Activated T-cell treated with anti-CD3 and anti-CD28 coated beads, Interleukin-2, amount 50 U/mL, for 1 hour (primary cell): ENCODE measurements around the gene HDAC9.
"Not testable (repeated sequence)": the region's sequence is repeated elsewhere in the genome, so short reads cannot be mapped to it uniquely, and the experiment has no call there.

Experiments used
- DNase-seq: peaks from one replicate; pipeline ENCODE4 v3.0.0-alpha.2; 2020

The HDAC9 gene

GRCh38 chr7:18905316-18905943, 409.9 kb downstream of the HDAC9 start:
- DNase-seq: no peak

GRCh38 chr7:18906901-18907300, 411.4 kb downstream of the HDAC9 start:
- DNase-seq: no peak

GRCh38 chr7:18913106-18913505, 417.6 kb downstream of the HDAC9 start:
- no peak for DNase-seq

GRCh38 chr7:18916826-18917225, 421.3 kb downstream of the HDAC9 start:
- no peak for DNase-seq

GRCh38 chr7:18927134-18927533, 431.6 kb downstream of the HDAC9 start:
- DNase-seq: no peak

GRCh38 chr7:18936265-18936664, 440.7 kb downstream of the HDAC9 start:
- no peak for DNase-seq

- DNase-seq: no peak
These were observed 444.4 kb downstream of the HDAC9 start for GRCh38 chr7:18939771-18940592.

- DNase-seq: no peak
These were observed 445.1 kb downstream of the HDAC9 start for GRCh38 chr7:18940593-18941134.

- no peak for DNase-seq
These were observed 445.7 kb downstream of the HDAC9 start for GRCh38 chr7:18941207-18941606.

- no peak for DNase-seq
These were observed 453.0 kb downstream of the HDAC9 start for GRCh38 chr7:18948521-18948920.

GRCh38 chr7:18952846-18953245, 457.3 kb downstream of the HDAC9 start:
- DNase-seq: no peak

GRCh38 chr7:18958627-18959026, 463.1 kb downstream of the HDAC9 start:
- no peak for DNase-seq

- no peak for DNase-seq
These were observed 465.2 kb downstream of the HDAC9 start for GRCh38 chr7:18960725-18961124.

GRCh38 chr7:18962031-18962430, 466.5 kb downstream of the HDAC9 start:
- DNase-seq: no peak

- no peak for DNase-seq
These were observed 470.1 kb downstream of the HDAC9 start for GRCh38 chr7:18965657-18966056.

GRCh38 chr7:18967755-18968154, 472.2 kb downstream of the HDAC9 start:
- not testable (repeated sequence) for DNase-seq

GRCh38 chr7:18971839-18972238, 476.3 kb downstream of the HDAC9 start:
- no peak for DNase-seq

- no peak for DNase-seq
These were observed 479.3 kb downstream of the HDAC9 start for GRCh38 chr7:18974803-18975202.

- DNase-seq: no peak
These were observed 479.7 kb downstream of the HDAC9 start for GRCh38 chr7:18975276-18975675.

GRCh38 chr7:18975689-18976280, 480.2 kb downstream of the HDAC9 start:
- no peak for DNase-seq

- no peak for DNase-seq
These were observed 481.3 kb downstream of the HDAC9 start for GRCh38 chr7:18976715-18977471.

- no peak for DNase-seq
These were observed 482.6 kb downstream of the HDAC9 start for GRCh38 chr7:18978108-18978495.

- DNase-seq: not testable (repeated sequence)
These were observed 495.2 kb downstream of the HDAC9 start for GRCh38 chr7:18990700-18991099.
